ENCODE data around the gene SPINK2.

Gene SPINK2

DNA sequence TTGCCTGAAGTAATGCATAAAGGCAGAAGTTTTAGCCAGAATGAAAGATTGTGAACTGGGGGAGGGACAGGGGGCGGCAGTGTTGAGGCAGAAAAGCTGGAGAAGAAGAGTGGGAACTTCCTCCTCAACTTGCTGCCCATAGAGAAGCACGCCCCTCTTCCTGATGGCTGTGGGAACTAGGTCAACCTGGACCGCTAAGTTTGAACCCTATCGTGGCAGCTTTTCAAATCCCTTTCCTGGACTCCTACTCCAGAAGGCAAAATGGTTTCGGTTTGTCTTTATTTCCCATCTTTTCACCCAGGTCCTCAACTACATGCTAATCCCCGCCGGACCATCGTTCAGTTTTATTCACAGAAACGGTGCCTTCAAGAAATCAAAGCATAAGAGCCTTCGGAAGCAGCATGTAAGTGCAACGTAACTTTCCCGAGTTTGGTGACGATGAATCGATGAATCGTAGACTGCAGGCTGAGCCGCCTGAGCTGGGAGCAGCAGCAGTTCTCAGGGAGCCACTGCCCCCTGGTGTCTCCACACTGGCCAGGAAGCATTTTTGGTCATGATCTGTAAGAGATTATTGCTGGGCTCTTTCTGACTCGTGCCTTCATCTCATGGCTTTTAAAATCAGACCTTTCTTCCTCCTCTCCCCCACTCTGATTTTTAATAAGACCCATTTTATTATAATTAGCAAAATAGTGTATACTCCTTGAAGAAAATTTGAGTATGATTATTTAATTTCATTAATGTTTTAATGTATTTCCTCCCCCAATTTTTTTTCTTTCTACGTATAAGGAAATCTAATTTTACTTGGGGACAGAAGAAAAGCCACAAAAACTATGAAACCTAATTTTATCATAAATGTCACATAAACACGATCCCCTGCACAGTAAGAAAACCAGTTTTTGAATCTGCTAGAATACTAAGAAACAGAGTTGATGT is 21.4 kb downstream of the SPINK2 start:
- FAIRE-seq, result peak; percentile 89

DNA sequence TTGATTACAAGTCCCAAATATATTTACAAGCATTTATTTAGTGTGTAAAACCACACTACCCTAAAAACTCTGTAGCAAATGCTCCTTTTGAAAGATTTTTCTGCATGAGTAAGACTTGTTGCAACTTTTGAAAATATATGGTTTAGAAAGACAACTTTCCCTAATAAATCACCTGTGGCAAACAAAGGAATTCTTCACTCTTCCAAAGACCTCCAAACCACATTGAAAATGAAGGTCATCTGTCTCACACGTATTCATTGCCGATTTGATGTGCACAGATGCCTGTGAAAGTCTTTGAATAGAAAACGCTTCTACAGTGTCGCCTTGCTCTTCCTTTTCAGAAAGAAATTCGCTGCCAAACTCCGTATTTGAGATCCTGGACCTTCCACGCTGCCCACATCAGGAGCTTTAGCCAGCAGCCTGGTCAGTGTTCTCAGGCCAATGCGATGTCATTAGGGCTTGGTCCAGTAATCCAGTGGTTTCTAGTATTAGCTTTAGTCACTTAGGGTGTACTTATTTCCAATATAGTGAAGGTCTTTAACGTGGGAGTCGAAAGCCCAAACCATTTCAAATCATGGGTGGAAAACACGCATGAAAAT is 22.2 kb downstream of the SPINK2 start:
- no peak for FAIRE-seq

GRCh38 chr4:56796211-56796610 is 25.3 kb downstream of the SPINK2 start:
- FAIRE-seq, result no peak

- no peak for FAIRE-seq
These were observed 30.2 kb downstream of the SPINK2 start for GRCh38 chr4:56791316-56791715.

GRCh38 chr4:56790691-56791091 is 30.8 kb downstream of the SPINK2 start:
- no peak for FAIRE-seq

GRCh38 chr4:56788081-56788480 is 33.4 kb downstream of the SPINK2 start:
- no peak for FAIRE-seq

DNA sequence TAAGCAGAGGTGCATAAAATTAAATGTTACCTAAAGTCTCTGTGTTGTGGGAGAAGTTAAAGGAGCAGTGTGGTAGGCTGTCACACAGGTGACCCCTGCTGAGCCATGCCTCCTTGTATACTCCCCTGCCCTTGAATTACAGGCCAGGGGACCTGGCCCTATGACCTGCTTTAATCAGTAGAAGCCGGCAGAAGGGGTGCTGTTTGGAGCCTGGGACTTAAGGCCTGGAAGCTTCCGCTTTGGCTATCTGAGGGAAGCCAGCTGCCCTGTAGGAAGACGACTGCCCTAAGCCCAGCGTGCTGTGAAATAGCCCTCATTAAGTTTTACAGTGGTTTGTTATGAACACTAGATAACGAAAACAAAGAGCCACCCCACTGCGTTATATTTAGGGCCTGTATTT is 34.1 kb downstream of the SPINK2 start:
- no peak for FAIRE-seq

GRCh38 chr4:56786955-56787354 is 34.5 kb downstream of the SPINK2 start:
- no peak for FAIRE-seq

DNA sequence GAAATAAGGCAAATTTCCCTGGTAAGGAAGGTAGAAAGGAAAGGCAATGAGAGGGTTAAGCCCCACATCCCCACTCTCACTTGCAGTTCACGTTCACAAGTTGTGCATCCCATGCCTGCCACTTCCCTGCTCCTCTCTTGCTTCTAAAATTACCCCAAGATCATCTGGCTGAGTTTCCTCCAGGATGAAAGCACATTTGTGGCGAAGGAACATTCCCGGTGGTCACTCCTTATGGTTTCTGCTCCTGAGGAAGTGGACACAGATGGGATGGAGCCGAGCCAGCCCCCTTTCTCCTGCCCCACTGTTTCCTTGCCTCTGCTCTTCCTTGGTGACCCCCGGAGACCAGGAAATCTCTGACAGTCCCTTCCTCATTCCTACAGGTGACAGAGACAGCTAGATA is 37.5 kb downstream of the SPINK2 start:
- FAIRE-seq, result no peak

GRCh38 chr4:56782019-56782418 is 39.5 kb downstream of the SPINK2 start:
- no peak for FAIRE-seq

DNA sequence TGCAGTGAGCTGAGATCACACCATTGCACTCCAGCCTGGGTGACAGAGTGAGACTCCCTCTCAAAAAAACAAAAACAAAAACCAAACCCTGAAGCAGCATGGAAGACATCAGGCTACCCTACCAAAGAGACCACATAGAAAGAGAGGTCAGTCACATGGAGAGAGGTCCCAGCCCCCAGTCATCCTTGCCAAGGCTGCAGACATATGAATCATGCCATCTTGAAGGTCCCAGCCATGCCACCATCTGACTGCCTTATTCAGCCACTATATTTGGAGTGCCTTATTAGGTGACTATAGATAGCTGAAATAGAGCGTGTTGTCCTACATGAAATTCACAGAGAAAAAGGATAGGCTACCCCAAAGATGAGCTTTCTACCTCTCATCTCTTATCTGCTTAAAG is 48.2 kb downstream of the SPINK2 start:
- FAIRE-seq, result no peak

DNA sequence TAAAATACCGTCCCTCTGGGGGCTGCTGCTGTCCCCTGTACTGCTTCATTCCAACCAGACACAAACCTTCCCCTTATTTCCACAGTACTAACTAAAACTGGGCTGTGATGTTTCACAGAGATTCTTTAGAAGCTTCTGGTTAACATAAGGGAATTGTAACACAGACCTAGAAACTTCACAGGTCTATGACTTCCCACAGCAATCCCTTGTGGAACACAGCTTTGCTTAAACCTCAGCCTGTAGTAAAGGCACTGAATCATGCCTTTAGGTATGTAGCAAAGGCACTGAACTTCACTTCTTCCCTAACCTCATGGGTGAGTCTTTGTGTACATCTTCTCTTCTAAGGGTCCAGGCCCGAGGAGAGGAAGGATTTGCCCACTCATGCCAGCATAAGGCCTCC is 49.4 kb downstream of the SPINK2 start:
- no peak for FAIRE-seq

DNA sequence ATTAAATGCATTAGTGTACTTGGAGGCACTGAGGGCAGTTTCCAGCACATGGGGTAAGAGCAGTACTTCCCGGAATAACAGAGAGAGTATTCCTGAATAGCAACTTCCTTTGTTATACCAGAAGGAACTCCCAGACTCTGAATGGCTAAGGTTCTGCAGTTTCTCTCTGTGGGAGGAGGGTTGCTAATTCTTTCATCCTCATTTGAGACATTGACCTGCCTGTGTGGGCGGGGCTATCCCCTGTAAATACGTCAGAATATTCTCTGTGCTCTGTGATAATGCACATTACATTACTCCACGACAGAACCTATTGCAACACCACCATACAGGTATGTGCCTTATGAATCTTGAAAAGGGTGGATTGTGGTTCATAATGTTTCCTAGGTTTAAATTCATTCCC is 52.7 kb downstream of the SPINK2 start:
- no peak for FAIRE-seq

GRCh38 chr4:56768316-56768715 is 53.2 kb downstream of the SPINK2 start:
- no peak for FAIRE-seq

GRCh38 chr4:56767567-56767966 is 53.9 kb downstream of the SPINK2 start:
- no peak for FAIRE-seq

DNA sequence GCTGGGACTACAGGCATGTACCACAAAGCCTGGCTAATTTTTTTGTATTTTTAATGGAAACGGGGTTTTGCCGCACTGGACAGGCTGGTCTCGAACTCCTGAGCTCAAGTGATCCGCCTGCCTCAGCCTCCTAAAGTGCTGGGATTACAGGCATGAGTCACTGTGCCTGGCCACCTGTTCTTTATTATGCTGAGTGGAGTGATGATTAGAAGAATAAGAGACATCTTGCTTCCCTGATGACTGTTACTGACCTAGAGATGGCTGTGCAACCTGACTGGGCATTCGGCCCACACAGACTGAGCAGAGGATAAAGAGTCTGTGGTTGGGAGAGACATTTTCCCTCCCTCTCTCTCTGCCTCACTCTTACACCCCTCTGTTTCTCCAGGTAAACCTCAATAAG is 56.7 kb downstream of the SPINK2 start:
- no peak for FAIRE-seq

- no peak for FAIRE-seq
These were observed 57.3 kb downstream of the SPINK2 start for GRCh38 chr4:56764223-56764622.

DNA sequence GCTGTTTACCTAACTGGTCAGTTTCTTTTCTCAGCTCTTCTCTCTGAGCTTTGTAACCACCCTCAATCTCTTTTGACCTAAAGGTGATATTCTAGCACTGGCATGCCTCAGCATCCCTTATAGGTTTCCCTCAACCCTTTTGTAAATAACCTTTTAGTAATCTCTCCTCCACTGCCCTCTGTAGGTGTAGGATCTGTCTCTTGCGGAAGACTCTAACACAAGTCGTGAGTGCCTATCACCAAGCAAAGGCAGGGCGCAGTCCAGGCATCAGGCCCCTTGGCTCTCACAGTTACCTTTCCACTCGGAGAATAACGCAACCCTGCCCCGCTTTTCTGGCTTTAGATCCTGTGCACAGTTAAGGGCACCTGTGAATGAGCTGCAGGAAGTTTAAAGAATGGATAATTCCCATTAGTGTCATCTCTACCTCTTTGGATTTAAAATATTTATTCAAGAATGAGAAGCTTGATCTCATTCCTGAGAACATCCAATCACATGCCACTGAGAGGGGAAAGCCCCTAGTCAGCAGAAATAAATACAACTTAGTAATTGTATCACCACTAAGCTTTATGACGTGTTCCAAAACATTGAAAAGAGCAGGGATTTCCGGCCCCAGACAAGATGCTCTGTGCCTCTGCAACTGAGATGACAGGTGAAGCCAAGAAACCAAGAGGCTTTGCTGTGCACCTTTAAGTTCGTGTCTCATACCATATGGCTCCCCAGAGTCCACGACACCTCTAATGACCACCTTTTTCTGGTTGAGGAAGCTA is 58.8 kb downstream of the SPINK2 start:
- no peak for FAIRE-seq

GRCh38 chr4:56760183-56760582 is 61.3 kb downstream of the SPINK2 start:
- FAIRE-seq, result no peak

Data from G401.6 (cell line).